ENCODE measurements around the gene UVRAG.

Gene UVRAG

GRCh38 chr11:75784085-75784478 lies 30.9 kb upstream of the UVRAG start:
- no peak for DNase-seq

- no peak for DNase-seq
Measured at GRCh38 chr11:75784506-75784905, 30.5 kb upstream of the UVRAG start.

- no peak for DNase-seq
Measured at GRCh38 chr11:75785187-75785586, 29.8 kb upstream of the UVRAG start.

- DNase-seq: no peak
Measured at GRCh38 chr11:75786101-75786736, 28.8 kb upstream of the UVRAG start.

- no peak for DNase-seq
Measured at GRCh38 chr11:75789521-75789920, 25.5 kb upstream of the UVRAG start.

GRCh38 chr11:75790986-75791385 lies 24.0 kb upstream of the UVRAG start:
- no peak for DNase-seq

GRCh38 chr11:75792127-75792731 lies 22.8 kb upstream of the UVRAG start:
- DNase-seq: no peak

- no peak for DNase-seq
Measured at GRCh38 chr11:75792997-75793800, 21.8 kb upstream of the UVRAG start.

GRCh38 chr11:75793966-75794365 lies 21.0 kb upstream of the UVRAG start:
- no peak for DNase-seq

- no peak for DNase-seq
Measured at GRCh38 chr11:75795276-75796090, 19.5 kb upstream of the UVRAG start.

- no peak for DNase-seq
Measured at GRCh38 chr11:75796091-75796435, 18.9 kb upstream of the UVRAG start.

- no peak for DNase-seq
Measured at GRCh38 chr11:75797116-75797515, 17.9 kb upstream of the UVRAG start.

- no peak for DNase-seq
Measured at GRCh38 chr11:75797792-75798191, 17.2 kb upstream of the UVRAG start.

GRCh38 chr11:75800136-75800675 lies 14.8 kb upstream of the UVRAG start:
- no peak for DNase-seq

GRCh38 chr11:75800728-75801361 lies 14.2 kb upstream of the UVRAG start:
- DNase-seq: no peak

GRCh38 chr11:75801362-75802020 lies 13.5 kb upstream of the UVRAG start:
- no peak for DNase-seq

- DNase-seq: no peak
Measured at GRCh38 chr11:75802021-75802912, 12.7 kb upstream of the UVRAG start.

- DNase-seq: no peak
Measured at GRCh38 chr11:75802913-75803820, 11.8 kb upstream of the UVRAG start.

GRCh38 chr11:75809111-75809510 lies 5.9 kb upstream of the UVRAG start:
- no peak for DNase-seq

- DNase-seq: no peak
Measured at GRCh38 chr11:75809991-75810390, 5.0 kb upstream of the UVRAG start.
